Neural progenitor cell (in vitro differentiated cells): ENCODE data around the gene ADCY5.

ENCODE experiments used
- CTCF ChIP-seq: fragments of 200-600 bp; sonication (generic); IDR thresholded peaks from 2 replicates; pipeline ENCODE4 v1.5.1; 2017; ENCODE audit warnings: antibody characterized with exemption, mild to moderate bottlenecking
- EZH2 ChIP-seq: fragments of 200-600 bp; sonication (generic); IDR thresholded peaks from 2 replicates; pipeline ENCODE4 v1.6.1; 2017; ENCODE audit warnings: antibody characterized with exemption, mild to moderate bottlenecking, moderate library complexity
- EZH2phosphoT487 ChIP-seq: fragments of 200-600 bp; sonication (generic); IDR thresholded peaks from 2 replicates; pipeline ENCODE4 v1.6.1; 2017; ENCODE audit warnings: antibody characterized with exemption

DNA sequence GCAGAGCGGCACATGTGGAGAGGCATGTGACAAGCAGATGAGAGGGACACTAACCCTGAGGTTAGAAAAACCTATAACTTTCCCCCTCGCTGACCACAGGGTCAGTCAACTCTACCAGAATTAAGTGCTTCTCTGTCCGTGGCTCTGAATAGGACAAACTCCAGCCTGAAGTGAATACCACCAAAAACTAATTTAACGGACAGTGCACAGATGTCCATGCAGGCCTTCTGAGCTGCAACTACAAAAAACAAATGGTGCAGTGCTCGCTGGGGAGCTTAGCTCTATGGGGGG lies 59.3 kb downstream of the ADCY5 start:
- no peak for TF ChIP-seq CTCF
- TF ChIP-seq EZH2: no peak
- TF ChIP-seq EZH2phosphoT487: no peak
